Lower leg skin (tissue), 4 donors: ENCODE measurements around the gene SELPLG. TPM values are rescaled to one million over a fixed set of nuclear protein-coding genes. Genes with fewer than 3 reads are reported as not detected.
"Not testable (repeated sequence)": the region's sequence is repeated elsewhere in the genome, so short reads cannot be mapped to it uniquely, and the experiment has no call there.

ENCODE experiments used
- DNase-seq, 2 donors: peaks; one replicate each; pipeline ENCODE4 v3.0.0-alpha.2; 2019; ENCODE audit warnings: low spot score in 2 of 2
- H3K4me3 ChIP-seq: fragments of 200-600 bp; sonication (generic); 2 replicates; pipeline ENCODE4 v1.5.1; 2017; ENCODE audit warnings: mild to moderate bottlenecking, low read depth; ENCODE audit not compliant: poor library complexity, severe bottlenecking
- CTCF ChIP-seq, 3 donors: fragments of 450-650 bp; IDR thresholded peaks; one replicate each; pipeline ENCODE4 v1.5.1; 2016; ENCODE audit warnings: antibody characterized with exemption in 3 of 3, mild to moderate bottlenecking in 3 of 3, moderate library complexity in 2 of 3
- POLR2A ChIP-seq, 2 donors: fragments of 450-650 bp; IDR thresholded peaks; one replicate each; pipeline ENCODE4 v1.6.1; 2016 to 2017; ENCODE audit warnings: antibody characterized with exemption in 2 of 2, mild to moderate bottlenecking in 1 of 2, moderate library complexity in 1 of 2
- WGBS, 2 donors: methylation state at CpG; one replicate each; pipeline ENCODE4 v1.1.5; 2018; 5-methylcytosine and 5-hydroxymethylcytosine counted together
- intact Hi-C: fragments of 100-400 bp; cut with DNase I; formaldehyde crosslinking; loops from one replicate; pipeline ENCODE4 v1.15.0; 2023; ENCODE audit warnings: low total_unique reads
- total RNA-seq, 4 donors: library from RNA; depleted of rRNA; stranded (reverse); fragments of >200 nt; gene quantifications; one replicate each; pipeline ENCODE4 v1.1.0, GENCODE V29; 2016

SELPLG gene
- total RNA-seq, 4 donors from 2014 or later, result 1.2 to 4.6 (median 3.0) TPM

- DNase-seq, result no peak
- 80 to 93% methylated on average over 7 of the region's 7 CpGs for WGBS, 2 donors
- no peak for TF ChIP-seq POLR2A (IDR thresholded peaks at IDR 0.05)
- TF ChIP-seq CTCF (IDR thresholded peaks at IDR 0.05), result no peak
- no peak overlapping the region for H3K4me3 ChIP-seq
- intact Hi-C loops, result no loop called here
Measured at GRCh38 chr12:108633081-108633533, 587 bp downstream of the SELPLG start.

GRCh38 chr12:108631261-108631660, 2.4 kb downstream of the SELPLG start:
- intact Hi-C loops, H3K4me3 ChIP-seq: not testable (repeated sequence)
- peak in 1 of 2 donors; percentile 46 for DNase-seq
- 94 to 96% methylated on average over 4 of the region's 4 CpGs for WGBS, 2 donors

- intact Hi-C loops, result no loop called here
- peak in 1 of 2 donors; percentile 40 for DNase-seq
- WGBS, 2 donors, result 33 to 42% methylated on average over 9 of the region's 9 CpGs
- TF ChIP-seq CTCF (IDR thresholded peaks at IDR 0.05) (no peak), POLR2A (IDR thresholded peaks at IDR 0.05) (no peak)
- no peak overlapping the region for H3K4me3 ChIP-seq
Measured at GRCh38 chr12:108630481-108631207, 3.0 kb downstream of the SELPLG start.

GRCh38 chr12:108629824-108630476, 3.7 kb downstream of the SELPLG start:
- DNase-seq, result no peak
- WGBS, 2 donors, result 50% methylated on average over 17 of the region's 17 CpGs
- TF ChIP-seq POLR2A (IDR thresholded peaks at IDR 0.05) (no peak), CTCF (IDR thresholded peaks at IDR 0.05) (no peak)
- H3K4me3 ChIP-seq, result no peak overlapping the region
- intact Hi-C loops, result no loop called here

GRCh38 chr12:108629151-108629550, 4.5 kb downstream of the SELPLG start:
- no peak overlapping the region for H3K4me3 ChIP-seq
- intact Hi-C loops, result no loop called here
- DNase-seq, result no peak
- 80 to 82% methylated on average over 5 of the region's 5 CpGs for WGBS, 2 donors
- TF ChIP-seq POLR2A (IDR thresholded peaks at IDR 0.05) (no peak), CTCF (IDR thresholded peaks at IDR 0.05) (no peak)

- 86 to 91% methylated on average over 8 of the region's 8 CpGs for WGBS, 2 donors
- intact Hi-C loops, result no loop called here
- no peak overlapping the region for H3K4me3 ChIP-seq
- DNase-seq, result no peak
- TF ChIP-seq POLR2A (IDR thresholded peaks at IDR 0.05), result no peak
- TF ChIP-seq CTCF (IDR thresholded peaks at IDR 0.05), result no peak
Measured at GRCh38 chr12:108627134-108627920, 6.4 kb downstream of the SELPLG start.
